HG03060 (cell line): Measurements from ENCODE around the gene HMGCS2.
"Not testable (repeated sequence)": the region's sequence is repeated elsewhere in the genome, so short reads cannot be mapped to it uniquely, and the experiment has no call there.

ENCODE experiments used
- ATAC-seq: cut with Tn5 transposase; IDR thresholded peaks from one replicate; pipeline ENCODE4 v1.9.1; 2021; ENCODE audit warnings: low read depth, moderate number of reproducible peaks; ENCODE audit not compliant: unreplicated experiment

HMGCS2 gene

DNA sequence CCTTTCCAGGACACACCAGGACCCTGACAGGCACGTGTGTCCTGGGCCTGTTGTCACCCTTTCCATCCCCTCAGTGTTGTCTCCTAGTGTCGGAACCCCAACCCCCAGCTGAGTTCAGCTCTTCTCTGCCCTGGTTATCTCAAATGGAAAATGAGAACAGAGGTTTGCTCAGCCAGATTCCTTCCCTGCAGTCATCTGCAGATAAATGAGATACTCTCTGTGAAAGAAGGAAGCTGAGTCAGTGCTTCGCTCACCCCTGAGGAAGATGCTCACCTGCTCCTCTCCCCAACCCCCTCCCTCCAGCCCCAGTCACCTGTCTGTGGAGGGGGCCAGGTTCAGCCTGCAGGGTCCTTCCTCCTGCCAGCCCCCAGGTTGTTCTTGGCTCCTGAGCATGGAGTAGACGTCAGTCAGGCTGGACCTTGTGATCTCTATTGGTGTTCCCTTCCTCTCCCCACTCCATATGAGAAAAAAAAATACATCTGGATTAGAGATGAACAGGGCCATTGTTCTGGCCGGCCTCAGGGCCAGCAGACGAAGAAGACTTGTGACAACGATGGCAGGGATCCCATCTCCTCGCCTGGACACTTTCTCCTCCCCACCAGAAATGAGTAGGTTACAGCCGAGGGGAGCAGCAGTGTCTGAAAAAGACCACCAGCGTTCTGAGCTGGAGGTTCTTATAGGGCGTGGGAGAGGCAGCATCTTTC lies 36.1 kb downstream of the HMGCS2 start:
- no peak for ATAC-seq

DNA sequence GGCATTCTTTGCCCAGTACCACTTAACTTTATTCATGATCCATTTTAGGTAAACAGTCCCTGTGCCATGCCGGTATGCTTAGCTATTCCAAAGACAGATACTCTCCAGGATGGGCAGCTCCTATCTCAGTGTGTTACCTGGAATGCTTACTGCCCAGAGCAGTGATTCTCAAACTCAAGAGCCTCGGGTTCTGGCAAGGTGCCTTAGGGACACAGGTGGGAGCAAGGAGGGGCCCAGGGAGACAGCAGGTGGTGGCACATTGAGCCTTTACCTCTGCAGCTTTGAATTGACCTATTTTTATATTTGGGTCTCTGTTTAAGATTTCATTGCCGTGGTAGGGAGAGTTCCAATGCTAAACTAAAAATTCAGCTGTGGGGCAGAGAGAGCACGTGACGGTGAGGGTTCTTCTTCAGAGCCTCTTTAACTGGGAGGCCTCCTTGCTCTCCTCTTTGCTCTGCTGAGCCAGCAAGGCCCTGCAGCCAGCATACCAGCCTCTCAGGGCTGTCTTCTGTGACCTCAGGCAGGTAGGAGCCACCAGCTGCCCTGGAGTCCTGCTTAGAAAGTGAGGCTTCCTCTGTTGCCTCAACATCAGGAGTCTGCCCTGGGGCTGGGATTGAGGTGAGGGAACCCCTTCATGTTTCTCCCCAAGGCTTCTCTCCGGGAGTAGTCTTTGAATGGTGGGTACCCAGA lies 36.8 kb downstream of the HMGCS2 start:
- ATAC-seq, result no peak

DNA sequence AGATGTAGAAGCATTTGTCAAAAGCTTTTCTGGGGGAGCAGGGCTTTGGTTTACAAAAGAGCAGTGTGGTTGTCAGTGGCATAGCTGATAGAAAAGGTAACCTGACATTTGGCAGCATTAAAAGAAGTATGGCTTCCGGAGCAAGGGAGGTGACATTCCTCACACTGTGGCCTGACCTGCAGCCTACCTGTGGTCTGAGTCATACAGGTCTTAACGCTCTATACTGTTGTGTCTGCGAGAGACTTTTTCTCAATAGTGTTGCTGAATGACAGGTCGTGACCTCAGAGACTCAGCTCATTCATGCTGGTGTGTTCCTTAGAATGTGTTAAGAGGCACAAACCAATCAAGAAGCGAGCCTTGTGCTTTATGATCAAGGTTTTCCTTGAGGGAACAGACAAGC lies 37.6 kb downstream of the HMGCS2 start:
- ATAC-seq, result no peak

DNA sequence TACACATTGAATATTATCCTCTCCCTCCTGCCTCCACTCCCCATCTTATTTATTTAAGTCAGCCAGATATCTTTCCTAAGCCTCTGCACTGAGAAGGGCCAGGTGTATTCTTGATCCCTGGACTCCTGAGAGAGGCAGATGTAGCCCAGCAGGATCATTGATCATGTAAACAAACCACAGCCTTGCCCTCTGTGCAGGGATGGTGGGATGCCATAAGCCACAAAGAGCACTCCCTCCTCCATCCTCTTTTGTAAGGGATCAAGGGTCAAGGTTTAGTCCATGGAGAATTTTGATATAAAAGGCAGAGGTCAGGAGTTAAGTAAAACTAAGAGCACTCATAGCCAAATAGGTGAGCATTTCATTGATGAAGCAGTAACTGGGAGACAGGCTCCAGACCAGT lies 39.7 kb downstream of the HMGCS2 start:
- ATAC-seq, result no peak

DNA sequence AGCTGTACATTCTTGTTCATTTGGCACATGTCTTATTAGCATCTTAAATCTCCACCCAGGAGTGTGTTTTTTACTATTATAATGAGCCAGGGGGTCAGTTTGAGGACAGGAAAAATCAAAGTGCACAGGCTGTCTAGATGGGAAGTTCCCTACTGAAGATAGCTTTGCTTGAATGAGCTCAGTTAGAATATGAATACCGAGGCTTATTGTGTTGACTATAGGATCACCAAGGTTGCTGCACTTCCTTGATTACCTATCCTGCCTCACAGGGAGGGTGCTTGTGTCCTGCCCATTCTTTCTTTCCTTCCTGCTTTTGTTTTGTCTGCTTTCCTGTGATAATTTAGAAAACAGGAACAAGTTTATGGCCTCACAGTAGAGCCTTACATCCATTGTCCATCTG lies 40.7 kb downstream of the HMGCS2 start:
- no peak for ATAC-seq

DNA sequence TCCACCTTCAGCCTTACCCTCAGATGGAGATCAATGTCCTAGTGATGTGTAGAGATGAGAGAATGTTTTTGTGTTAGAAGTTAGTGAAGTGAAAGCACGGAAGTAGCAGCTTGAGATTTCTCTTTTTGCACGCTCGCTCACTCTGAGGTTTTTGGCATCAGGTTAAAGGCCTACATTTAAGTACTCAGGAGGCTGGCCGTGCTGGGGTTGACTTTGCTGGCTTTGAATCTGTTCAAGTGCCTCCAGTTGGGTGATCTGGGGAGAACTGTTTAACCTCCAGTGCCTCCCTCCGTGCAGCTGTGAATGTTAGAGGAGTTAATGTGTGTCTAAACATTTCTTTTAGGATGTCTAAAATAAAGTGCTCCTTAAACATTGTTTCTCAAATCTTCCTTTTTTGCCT lies 43.1 kb downstream of the HMGCS2 start:
- no peak for ATAC-seq

DNA sequence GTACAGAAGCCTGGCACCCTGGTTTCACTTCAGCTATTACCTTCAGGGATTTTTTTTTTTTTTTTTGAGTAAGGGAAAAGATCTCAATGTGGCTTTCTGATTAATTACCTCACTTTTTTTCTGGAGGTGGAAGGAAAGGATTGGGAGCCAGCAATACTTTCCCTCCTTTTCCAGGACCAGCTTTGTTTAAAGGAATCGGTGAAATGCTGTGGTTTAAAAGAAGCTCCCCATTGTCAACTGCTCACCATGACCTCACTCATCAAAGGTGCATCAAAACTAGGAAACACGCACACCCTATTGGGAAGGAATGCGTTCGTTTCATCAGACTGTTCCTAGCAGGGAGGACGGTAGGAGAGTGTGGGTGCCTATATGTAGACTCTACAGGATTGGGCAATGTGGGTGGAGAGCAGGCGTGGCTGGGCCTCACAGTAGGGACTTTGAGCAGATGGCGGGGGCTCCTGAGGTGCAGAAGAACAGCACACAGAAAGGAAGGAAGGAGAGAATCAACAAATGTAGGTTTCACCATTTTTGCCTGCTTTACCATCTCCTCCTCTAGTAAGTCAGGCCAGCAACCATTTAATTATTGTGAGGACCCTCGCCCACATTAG lies 44.0 kb downstream of the HMGCS2 start:
- ATAC-seq, result no peak

DNA sequence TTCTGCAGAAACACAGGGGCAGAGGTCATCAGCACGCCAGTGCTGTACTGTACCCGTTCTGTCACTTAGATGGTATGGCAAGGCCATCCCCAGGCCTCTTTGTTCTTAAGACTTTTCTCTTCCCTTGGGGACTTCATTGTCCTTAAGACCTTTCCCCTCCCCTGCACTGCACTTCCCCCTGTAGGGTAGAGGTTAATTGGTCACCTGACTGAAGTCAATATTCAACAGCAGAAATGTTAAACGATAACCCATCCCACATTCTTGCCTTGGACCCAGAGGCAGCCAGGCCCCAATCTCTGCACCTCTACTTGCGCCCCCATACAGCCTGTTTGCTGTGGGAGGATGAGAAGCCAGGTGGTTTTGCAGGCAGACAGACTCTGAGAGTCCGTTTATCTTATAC lies 46.8 kb downstream of the HMGCS2 start:
- no peak for ATAC-seq

DNA sequence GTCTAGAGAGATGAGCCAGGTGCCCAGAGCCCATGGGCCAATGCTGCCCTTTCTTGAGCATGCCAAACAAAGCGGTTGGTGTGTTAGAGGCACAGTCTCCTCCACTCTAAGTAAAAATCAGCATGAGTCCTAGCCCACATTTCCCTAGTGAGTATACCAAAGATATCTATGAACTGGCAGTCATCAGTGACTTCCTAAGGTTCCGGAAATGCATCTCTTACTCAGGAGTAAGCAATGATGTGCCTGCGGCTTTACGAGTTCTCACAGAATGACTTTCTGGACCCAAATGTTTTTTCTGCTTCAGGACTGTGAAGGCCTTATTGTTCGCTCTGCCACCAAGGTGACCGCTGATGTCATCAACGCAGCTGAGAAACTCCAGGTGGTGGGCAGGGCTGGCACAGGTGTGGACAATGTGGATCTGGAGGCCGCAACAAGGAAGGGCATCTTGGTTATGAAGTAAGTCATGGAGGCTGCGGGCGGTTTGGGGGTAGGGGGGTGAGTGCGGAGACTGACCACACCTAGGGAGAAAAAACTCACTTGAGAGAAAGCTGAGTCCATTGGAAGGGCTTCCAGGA lies 47.8 kb downstream of the HMGCS2 start:
- no peak for ATAC-seq

DNA sequence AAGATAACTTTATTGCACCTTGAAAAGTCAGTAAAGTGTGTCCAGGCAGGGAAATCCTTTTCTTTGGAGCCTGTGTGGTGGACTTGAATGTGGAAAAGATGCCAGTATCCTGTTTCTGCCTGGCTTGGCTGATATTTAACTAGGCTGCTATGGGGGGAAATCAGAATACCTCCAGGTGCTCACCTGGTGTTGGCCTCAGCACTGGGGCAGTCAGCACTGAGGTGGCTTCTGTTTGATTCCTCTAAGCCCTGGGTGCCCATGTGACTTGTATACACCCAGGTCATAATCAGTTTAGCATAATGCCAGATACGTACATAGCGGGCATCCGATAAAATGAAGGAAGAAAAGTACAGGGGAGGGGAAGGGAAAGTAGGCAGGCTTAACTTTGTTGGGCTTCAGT lies 49.7 kb downstream of the HMGCS2 start:
- no peak for ATAC-seq

DNA sequence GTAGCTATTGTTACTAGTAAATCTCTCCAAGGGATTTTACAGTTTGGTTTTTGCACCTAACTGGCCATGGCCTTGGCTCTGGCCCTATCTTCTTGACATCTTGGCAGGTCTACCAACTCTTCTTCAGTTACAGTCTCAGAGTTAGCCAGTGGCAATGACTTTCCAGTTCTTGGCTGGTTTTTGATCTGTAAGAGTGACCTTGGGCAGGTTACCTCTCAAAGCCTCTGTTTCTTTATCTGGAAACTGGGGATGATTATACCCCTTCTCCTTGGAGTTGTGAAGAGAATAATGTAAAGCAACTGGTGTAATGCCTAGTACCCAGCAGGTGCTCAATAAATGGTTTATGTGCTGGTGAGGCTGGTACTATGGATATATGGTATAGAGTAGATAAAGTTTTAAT lies 50.3 kb downstream of the HMGCS2 start:
- no peak for ATAC-seq

DNA sequence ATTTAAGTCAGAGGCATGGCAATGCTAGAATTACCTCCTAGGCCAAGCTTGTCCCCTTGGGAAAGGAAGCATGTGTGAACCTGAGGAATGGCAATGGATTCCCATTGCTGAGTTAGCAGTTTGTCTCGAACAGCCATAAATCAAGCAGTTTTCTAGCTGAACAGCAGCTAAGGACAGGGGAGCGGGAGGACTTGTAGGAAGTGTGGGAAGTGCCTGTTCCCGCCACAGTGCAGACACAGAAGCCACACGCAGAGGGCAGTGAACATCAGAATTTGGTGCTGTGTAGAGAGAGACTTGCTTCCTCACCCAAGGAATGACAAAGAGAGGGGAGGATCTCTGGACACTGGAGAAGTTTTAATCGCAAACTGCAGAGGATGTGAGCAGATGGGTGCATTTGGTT lies 53.2 kb downstream of the HMGCS2 start:
- ATAC-seq, result no peak

DNA sequence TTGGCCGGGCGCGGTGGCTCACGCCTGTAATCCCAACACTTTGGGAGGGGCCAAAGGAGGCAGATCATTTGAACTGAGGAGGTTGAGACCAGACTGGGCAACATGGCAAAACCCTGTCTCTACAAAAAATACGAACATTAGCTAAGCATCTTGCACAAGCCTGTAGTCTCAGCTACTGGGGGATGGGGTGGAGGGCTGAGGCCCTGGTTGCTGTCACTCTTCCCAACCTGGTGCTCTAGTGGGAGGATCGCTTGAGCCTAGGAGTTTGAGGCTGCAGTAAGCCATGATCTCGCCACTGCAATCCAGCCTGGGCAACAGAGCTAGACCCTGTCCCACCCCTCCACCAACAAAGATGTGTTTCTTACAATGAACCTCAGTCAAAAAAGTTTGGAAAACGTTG lies 54.1 kb downstream of the HMGCS2 start:
- no peak for ATAC-seq

DNA sequence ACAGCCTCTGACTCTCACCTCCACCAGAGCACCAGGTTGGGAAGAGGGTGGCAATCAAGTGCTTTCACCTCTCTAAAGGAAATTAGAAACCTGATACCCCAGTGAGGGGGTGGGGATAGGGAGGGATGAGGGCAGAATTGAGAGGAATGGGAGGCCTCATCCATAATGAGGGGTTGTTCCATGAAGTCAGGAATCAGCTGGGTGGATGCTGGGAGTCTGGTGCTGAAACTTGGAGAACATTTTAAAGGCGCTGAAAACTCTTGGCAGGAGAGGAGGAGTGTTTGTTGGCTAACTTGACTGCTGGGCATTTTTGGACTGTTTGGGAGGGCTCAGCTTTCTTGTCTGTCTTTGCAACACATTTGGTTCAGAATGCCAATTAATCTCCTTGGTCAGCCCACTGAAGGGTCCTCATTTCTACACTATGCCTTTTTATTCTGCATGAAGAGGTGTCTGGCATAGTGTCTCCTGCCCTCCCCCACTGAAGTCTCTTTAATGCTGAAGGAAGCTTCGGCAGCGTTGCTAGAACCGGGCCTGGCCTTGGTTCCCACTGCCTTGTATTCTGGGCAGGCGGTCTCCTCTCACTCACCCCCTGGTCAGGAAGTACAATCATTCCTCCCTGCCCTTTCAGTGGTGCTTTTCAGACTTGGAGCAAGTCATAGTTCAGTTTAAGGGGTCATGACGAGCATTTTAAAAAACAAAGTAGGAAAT lies 54.8 kb downstream of the HMGCS2 start:
- no peak for ATAC-seq

DNA sequence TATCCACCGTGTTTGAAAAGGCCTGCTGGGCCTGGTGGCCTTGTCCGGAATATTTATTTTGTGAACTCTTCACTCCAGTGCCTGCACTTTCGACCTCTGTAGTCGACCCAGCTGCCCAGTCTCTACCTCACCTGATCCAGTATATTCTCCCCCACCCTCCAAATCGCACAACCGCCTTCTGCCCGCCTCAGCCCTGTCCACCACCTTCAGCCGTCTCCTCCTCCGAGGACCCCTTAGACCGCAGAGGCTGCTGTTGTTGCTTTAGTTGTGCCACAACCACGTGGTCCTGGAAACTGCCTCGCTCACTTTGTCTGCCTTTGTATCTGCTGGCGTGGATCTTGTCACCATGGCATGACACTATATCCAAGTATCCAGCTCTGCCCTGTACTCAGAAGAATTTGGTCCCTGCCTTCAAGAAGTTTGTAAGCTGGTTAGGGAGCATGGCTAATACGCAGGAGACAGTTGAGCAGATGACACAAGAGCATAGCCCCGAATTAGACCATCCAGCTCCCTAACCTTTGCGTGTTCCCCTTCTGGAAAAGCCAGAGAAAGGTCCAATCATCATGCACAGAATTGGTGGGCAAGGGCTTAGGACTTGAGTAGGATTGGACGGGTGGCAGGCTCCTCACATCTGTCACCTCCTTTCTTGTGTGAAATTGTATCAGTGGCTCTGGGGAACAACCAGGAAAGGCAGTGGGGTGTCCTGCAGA lies 55.5 kb downstream of the HMGCS2 start:
- ATAC-seq, result no peak

DNA sequence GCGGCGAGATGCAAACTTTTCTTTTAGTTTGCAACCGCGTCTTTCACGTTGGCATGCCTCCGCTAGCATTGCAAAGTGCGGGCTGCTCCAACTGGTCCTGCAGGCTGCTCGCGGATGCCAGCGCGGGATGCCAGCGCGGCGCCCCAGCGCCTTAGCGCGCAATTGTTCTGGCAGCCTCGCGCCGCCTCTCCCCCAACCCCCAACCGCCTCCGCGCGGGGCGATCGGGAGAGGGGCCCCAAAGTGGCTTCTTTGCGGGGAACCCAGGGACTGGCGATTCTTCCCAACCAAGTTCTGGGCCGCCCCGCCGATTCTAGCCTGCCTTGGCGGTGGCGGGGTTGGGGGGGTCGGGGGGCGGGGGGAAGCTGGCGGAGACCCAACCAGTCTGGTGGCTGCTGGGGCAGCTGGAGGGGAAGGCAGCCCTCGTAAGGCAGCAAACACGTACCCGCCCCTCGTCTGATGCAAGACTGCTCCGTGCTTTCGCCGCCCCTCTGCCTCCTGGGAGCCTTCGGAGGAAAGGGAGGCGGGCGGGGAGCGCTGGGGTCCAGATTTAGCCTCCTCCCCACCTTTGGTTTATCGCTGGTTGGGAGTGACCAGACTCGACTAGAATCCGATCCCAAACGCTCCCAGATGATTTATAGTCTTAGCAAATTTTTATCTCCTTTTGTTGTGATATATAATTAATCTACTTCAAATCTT lies 56.2 kb downstream of the HMGCS2 start:
- no peak for ATAC-seq

DNA sequence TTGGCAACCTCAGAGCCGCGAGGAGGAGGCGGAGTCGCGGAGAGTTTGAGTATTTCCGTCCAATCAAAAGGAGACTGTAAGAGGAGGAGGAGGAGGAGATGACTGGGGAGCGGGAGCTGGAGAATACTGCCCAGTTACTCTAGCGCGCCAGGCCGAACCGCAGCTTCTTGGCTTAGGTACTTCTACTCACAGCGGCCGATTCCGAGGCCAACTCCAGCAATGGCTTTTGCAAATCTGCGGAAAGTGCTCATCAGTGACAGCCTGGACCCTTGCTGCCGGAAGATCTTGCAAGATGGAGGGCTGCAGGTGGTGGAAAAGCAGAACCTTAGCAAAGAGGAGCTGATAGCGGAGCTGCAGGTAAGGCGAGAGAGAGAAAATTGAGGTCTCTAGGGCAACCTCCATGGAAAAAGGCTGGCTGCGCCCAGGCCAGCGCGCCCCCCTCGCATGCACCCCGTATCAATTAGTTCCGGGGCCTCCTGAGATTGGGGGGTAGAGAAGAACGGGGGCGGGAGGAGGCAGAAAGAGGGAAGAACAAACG lies 56.8 kb downstream of the HMGCS2 start, which contains the start of gene PHGDH:
Gene PHGDH (plus strand): TSS at position 131 of the 538 bp plus-strand sequence. CDS start 89 bp downstream, at position 220.
- ATAC-seq, result no peak

DNA sequence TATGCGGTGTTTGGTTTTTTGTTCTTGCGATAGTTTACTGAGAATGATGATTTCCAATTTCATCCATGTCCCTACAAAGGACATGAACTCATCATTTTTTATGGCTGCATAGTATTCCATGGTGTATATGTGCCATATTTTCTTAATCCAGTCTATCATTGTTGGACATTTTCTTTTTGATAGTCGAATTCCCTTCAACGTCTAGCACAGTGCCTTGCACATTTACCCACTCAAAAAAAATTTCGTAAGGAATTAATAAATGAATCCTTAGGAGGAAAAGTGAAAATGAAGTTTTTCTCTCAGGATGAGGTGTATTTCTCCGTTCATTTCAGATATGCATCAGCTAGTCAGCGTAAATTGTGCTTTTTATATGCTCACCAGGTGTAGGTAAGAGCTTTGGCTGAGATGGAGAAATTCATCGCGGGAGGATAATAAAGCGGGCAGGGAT lies 57.3 kb downstream of the HMGCS2 start:
- ATAC-seq, result not testable (repeated sequence)

DNA sequence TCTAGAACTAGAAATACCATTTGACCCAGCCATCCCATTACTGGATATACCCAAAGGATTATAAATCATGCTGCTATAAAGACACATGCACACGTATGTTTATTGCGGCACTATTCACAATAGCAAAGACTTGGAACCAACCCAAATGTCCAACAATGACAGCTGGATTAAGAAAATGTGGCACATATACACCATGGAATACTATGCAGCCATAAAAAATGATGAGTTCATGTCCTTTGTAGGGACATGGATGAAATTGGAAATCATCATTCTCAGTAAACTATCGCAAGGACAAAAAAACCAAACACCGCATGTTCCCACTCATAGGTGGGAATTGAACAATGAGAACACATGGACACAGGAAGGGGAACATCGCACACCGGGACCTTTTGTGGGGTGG lies 62.1 kb downstream of the HMGCS2 start:
- not testable (repeated sequence) for ATAC-seq
